Activated CD8-positive, alpha-beta memory T cell treated with anti-CD3 and anti-CD28 coated beads, Interleukin-2, amount 10 ng/mL, durations not matched to agents 7 days and 5 days (primary cell): ENCODE measurements around the gene TMEM163. TPM values are rescaled to one million over a fixed set of nuclear protein-coding genes. Genes with fewer than 3 reads are reported as not detected.

Experiments
- ATAC-seq: fragments of 150-1000 bp; cut with Tn5 transposase; one replicate; pipeline ENCODE4 v1.10.0; 2021; ENCODE audit warnings: moderate library complexity
- CTCF ChIA-PET: fragments of 350-600 bp; sonication (Branson Sonifier 250); formaldehyde crosslinking; loops from one replicate; lab custom pipeline; 2021; ENCODE audit warnings: antibody characterized with exemption; lab: Charles Lee
- DNase-seq: peaks from one replicate; pipeline ENCODE4 v3.0.0-alpha.2; 2020
- H3K27ac Mint-ChIP-seq: one replicate; pipeline ENCODE4 v1.8.0; 2021; ENCODE audit warnings: mild to moderate bottlenecking, mixed read lengths
- H3K27me3 Mint-ChIP-seq: one replicate; pipeline ENCODE4 v1.8.0; 2021; ENCODE audit warnings: mixed read lengths
- H3K36me3 Mint-ChIP-seq: one replicate; pipeline ENCODE4 v1.8.0; 2021; ENCODE audit warnings: mild to moderate bottlenecking, mixed read lengths
- H3K4me1 Mint-ChIP-seq: one replicate; pipeline ENCODE4 v1.8.0; 2021; ENCODE audit warnings: mixed read lengths
- H3K4me3 Mint-ChIP-seq: one replicate; pipeline ENCODE4 v1.8.0; 2021; ENCODE audit warnings: mild to moderate bottlenecking, moderate library complexity, mixed read lengths
- H3K9me3 Mint-ChIP-seq: one replicate; pipeline ENCODE4 v1.8.0; 2022; ENCODE audit warnings: low read depth, mixed read lengths
- total RNA-seq, 2 experiments: library from RNA; stranded (reverse); gene quantifications; one replicate each; pipeline ENCODE4 v1.2.3, GENCODE V29; 2021

Gene TMEM163
- total RNA-seq, 2 experiments from 2014 or later, result 2.1 to 2.3 TPM

DNA sequence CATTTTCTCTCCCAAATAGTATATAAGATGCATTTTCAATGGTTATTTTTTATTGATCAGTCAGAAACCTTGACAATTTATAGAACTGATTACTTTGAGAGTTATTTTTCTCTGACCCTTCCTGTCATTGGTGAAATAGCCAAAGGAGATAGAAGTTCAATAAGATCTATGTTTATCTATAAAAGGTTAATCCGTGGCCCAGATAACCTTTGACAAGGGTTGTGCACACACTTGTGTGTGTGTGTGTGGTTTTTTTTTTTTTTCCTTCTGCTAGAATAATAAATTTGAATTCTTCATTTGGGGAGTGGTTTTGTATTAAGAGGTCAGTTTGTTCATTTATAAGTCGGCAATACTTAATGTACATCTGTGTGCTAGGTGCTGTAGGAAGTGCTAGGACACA, 304.9 kb downstream of the TMEM163 start:
- no peak for ATAC-seq
- CTCF ChIA-PET, result interaction anchor here (4.2 kb wide), 1 partner anchor 295 kb away, joined by 109 read pairs; no protein-coding TSS in a partner anchor
- H3K4me1 Mint-ChIP-seq, result peaks cover 31% of the 10 kb centered on the region
- H3K27ac Mint-ChIP-seq, result no peak overlapping the region
- no peaks in the 10 kb centered on the region for H3K27me3 Mint-ChIP-seq
- no peak for DNase-seq
- H3K36me3 Mint-ChIP-seq, result no peaks in the 10 kb centered on the region
- no peaks in the 10 kb centered on the region for H3K9me3 Mint-ChIP-seq
- H3K4me3 Mint-ChIP-seq, result no peak overlapping the region

DNA sequence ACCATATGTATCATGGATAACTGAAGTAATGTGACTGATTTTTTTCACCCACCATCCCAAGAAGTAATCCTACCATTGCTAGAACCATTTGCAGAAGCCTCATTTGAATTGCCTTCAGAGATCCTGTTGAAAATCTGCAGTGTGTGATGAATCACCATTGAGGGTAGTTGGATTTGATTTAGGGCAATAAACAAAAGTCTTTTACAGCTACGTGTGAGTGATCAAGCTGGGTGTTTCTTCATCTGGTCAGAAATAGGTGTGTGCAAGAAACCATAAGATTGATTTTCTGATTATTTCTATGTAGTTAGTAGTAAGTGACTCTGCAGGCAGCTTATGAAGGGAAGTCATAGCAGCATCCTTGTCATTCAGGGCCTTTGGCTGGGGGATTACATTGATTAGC, 305.4 kb downstream of the TMEM163 start:
- ATAC-seq, result no peak

DNA sequence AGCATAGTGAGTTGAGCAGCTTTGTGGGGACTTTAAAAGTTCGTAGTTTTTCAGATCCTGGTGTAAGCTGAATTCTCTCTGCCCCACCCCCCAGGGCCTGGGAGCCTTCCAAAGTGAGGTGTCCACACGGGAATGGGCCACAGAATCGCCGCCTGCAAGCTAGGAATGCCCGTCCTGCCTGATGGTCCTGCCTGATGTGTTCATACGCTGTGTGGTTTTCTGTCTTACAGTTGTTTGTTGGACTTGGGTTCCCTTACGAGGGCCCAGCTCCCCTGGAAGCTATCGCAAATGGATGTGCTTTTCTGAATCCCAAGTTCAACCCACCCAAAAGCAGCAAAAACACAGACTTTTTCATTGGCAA, 306.2 kb downstream of the TMEM163 start:
- no peaks in the 10 kb centered on the region for H3K36me3 Mint-ChIP-seq
- H3K4me1 Mint-ChIP-seq, result peaks cover 40% of the 10 kb centered on the region
- ATAC-seq (no peak), DNase-seq (no peak)
- H3K27me3 Mint-ChIP-seq, result no peaks in the 10 kb centered on the region
- H3K9me3 Mint-ChIP-seq, result no peaks in the 10 kb centered on the region
- H3K27ac Mint-ChIP-seq, result no peak overlapping the region
- CTCF ChIA-PET, result interaction anchor here (0.6 to 4.2 kb wide), 40 partner anchors 8 to 528 kb away, joined by 3 to 109 read pairs (median 4); partner anchors contain the start of gene MGAT5
- no peak overlapping the region for H3K4me3 Mint-ChIP-seq

More for the DNA sequence above, 305.4 kb downstream of the TMEM163 start:
- no peak for DNase-seq
- Mint-ChIP-seq H3K4me1 (peaks cover 34% of the 10 kb centered on the region), H3K9me3 (no peaks in the 10 kb centered on the region), H3K27me3 (no peaks in the 10 kb centered on the region), H3K36me3 (no peaks in the 10 kb centered on the region), H3K27ac (no peak overlapping the region), H3K4me3 (no peak overlapping the region)
- CTCF ChIA-PET, result interaction anchor here (1.0 to 4.2 kb wide), 5 partner anchors 19 to 526 kb away, joined by 3 to 109 read pairs (median 28); no protein-coding TSS in a partner anchor

DNA sequence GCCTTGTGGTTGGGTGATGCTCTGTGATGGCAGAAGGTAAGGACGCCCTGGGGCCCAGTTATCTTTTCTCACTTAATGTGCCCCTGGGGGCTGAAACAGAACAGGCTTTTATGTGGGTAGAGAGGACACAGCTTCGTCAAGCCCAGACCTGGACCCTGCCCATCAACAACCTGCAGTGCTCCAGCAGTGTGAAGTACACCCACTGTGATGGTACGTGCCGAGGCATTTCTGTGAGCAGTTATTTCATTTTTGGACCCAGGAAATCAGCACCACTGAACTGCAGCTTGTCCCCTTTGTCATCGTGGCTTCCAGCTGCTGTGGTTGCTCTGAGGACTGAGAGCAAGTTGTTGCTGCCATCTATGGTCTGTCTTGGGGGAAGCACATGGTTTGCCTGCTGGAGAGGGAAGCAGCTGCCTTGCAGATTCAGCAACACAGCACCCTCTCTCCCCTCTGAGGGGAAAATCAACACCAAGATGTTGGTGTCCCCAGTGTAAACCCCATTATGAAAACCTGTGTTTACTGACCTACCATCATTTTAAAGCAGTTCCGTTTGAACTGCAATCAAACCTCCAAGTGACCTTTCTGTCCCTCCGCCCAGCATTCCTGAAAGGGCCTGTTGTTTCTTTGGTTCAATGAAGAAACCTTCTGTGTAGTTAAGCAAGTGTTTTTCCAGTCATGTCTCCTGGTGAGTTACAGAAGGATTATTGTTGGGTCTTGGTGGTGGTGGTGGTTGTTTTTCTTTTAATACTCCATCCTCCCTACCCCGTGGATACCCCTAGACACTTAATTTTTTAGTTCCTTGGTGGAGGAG, 306.8 kb downstream of the TMEM163 start:
- DNase-seq (peak; percentile 89), ATAC-seq (peak; percentile 99)
- Mint-ChIP-seq H3K27me3 (no peaks in the 10 kb centered on the region), H3K36me3 (no peaks in the 10 kb centered on the region), H3K9me3 (no peaks in the 10 kb centered on the region), H3K27ac (peak overlapping the region; percentile 13), H3K4me3 (no peak overlapping the region), H3K4me1 (peaks cover 42% of the 10 kb centered on the region)
- CTCF ChIA-PET, result interaction anchor here (0.6 to 4.2 kb wide), 45 partner anchors 9 to 528 kb away, joined by 3 to 109 read pairs (median 4); partner anchors contain the start of gene MGAT5

DNA sequence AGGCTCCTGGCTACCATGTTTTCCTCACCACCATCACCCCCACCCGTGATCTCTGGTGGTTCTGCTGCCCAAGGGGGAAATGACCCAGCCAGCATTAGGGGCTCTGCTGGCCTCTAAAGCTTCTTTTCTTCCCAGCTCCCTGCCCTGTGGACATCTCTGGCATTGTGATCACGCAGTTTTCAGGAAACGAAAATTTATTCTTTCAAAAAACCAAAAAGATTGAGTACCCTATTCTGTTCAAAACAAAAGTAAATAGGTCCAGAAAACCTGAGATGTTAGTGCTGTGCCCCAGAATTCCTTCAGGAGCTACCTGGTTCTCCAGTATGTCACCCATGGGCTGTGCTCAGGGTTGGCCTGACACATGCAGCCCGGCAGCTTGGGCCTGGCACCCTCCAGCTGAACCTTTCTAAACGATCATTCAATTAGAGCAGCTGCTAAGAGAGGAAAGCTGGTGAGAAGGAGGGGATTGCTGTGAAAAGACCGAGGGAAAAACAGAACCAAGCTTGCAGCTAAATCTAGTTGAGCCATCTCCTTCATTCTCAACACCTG, 307.4 kb downstream of the TMEM163 start:
- Mint-ChIP-seq H3K27ac (no peak overlapping the region), H3K4me1 (peaks cover 42% of the 10 kb centered on the region), H3K27me3 (no peaks in the 10 kb centered on the region), H3K9me3 (no peaks in the 10 kb centered on the region), H3K4me3 (no peak overlapping the region), H3K36me3 (peaks cover under 1% of the 10 kb centered on the region)
- ATAC-seq (no peak), DNase-seq (no peak)
- CTCF ChIA-PET, result interaction anchor here (0.6 to 4.2 kb wide), 42 partner anchors 8 to 527 kb away, joined by 3 to 109 read pairs (median 4); partner anchors contain the start of gene MGAT5

DNA sequence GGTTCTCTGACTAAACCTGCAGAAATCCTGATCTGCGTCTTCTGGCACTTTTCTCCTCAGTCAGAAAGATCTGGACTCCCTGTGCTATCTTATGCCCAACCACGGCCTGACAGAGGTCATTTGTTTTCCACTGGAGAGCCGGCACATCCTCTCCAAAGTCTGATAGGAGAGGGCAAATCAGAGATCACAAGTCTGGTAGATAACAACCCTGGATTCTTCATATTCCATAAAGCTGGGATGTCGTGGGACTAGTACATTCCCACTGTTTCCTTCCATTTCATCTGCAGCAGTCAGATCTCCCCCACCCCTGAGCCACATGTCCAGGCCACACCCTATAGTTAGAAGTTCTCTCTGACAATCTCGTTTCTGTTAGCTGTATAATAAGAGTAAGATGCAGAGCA, 308.0 kb downstream of the TMEM163 start:
- Mint-ChIP-seq H3K36me3 (peaks cover 2% of the 10 kb centered on the region), H3K4me3 (no peak overlapping the region), H3K9me3 (no peaks in the 10 kb centered on the region), H3K4me1 (peaks cover 42% of the 10 kb centered on the region), H3K27ac (no peak overlapping the region), H3K27me3 (no peaks in the 10 kb centered on the region)
- DNase-seq (no peak), ATAC-seq (no peak)
- CTCF ChIA-PET, result interaction anchor here (1.0 to 4.2 kb wide), 13 partner anchors 11 to 523 kb away, joined by 3 to 109 read pairs (median 6); no protein-coding TSS in a partner anchor

DNA sequence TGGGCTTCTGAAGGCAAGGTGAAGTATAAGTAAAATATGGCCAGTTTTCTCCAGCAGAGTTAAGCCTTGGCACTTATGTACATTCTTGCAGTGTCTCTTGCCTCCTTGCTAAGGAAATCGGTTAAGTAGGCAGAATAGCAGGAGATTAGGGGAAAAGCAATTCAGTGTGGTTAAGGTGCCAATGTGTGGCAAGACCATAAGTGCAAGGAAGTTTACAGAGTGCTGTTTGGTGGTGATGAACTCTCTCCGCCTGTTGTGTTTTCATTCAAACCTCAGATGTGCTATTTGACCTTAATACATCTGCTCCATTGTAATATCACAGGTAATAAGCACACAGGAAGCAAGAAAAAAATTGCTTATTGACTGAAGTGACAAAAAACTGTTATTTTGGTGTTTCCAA, 308.8 kb downstream of the TMEM163 start:
- CTCF ChIA-PET, result interaction anchor here (1.1 to 4.2 kb wide), 4 partner anchors 41 to 523 kb away, joined by 3 to 109 read pairs (median 17); no protein-coding TSS in a partner anchor
- Mint-ChIP-seq H3K9me3 (no peaks in the 10 kb centered on the region), H3K4me1 (peaks cover 42% of the 10 kb centered on the region), H3K36me3 (peaks cover 2% of the 10 kb centered on the region), H3K4me3 (no peak overlapping the region), H3K27me3 (no peaks in the 10 kb centered on the region), H3K27ac (no peak overlapping the region)
- no peak for DNase-seq
- no peak for ATAC-seq

DNA sequence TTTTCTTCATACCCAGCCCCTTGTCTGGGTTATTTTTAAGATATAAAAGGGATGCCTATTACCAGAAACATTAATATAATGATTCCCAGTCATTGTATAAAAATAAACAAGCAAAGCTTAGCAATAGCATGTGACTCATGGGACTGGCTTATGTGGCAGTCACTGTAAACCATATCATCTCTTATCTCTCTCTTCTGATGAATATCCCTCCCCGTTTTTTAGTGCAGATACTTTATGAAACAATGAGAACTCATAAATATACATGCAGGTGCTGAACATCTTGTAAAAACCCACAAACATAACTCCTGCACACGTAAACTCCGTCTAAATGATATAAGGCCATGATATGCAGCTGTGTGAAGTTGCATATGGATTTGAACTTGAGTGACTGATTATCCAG, 310.0 kb downstream of the TMEM163 start:
- Mint-ChIP-seq H3K36me3 (peaks cover 6% of the 10 kb centered on the region), H3K9me3 (no peaks in the 10 kb centered on the region), H3K4me1 (peaks cover 42% of the 10 kb centered on the region), H3K27ac (no peak overlapping the region), H3K27me3 (no peaks in the 10 kb centered on the region), H3K4me3 (no peak overlapping the region)
- DNase-seq (no peak), ATAC-seq (no peak)
- CTCF ChIA-PET, result no interaction called here

DNA sequence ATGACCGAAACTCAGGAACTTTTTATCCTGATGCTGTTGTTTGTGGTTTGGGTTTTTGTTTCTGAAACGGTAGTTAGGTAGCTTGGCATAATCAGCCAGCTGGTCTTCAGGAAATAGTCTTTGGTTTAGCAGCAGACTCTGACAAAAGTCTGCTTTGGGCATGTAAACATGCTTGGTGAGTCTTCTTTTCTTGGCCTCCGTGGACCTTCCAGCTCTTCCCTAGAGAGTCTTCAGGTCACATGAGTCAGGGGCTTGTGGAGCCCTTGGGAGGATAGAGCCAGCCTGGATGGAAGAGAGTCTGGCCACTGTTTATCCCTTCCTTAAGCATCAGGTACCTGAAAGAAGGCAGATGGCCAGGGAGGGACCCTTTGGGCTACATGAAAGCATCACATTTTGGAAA, 310.4 kb downstream of the TMEM163 start:
- DNase-seq, result no peak
- H3K4me1 Mint-ChIP-seq, result peaks cover 42% of the 10 kb centered on the region
- peaks cover 6% of the 10 kb centered on the region for H3K36me3 Mint-ChIP-seq
- no peaks in the 10 kb centered on the region for H3K9me3 Mint-ChIP-seq
- no peak for ATAC-seq
- no peak overlapping the region for H3K4me3 Mint-ChIP-seq
- H3K27ac Mint-ChIP-seq, result no peak overlapping the region
- CTCF ChIA-PET, result interaction anchor here (0.7 kb wide), 1 partner anchor 292 kb away, joined by 3 read pairs; no protein-coding TSS in a partner anchor
- no peaks in the 10 kb centered on the region for H3K27me3 Mint-ChIP-seq

DNA sequence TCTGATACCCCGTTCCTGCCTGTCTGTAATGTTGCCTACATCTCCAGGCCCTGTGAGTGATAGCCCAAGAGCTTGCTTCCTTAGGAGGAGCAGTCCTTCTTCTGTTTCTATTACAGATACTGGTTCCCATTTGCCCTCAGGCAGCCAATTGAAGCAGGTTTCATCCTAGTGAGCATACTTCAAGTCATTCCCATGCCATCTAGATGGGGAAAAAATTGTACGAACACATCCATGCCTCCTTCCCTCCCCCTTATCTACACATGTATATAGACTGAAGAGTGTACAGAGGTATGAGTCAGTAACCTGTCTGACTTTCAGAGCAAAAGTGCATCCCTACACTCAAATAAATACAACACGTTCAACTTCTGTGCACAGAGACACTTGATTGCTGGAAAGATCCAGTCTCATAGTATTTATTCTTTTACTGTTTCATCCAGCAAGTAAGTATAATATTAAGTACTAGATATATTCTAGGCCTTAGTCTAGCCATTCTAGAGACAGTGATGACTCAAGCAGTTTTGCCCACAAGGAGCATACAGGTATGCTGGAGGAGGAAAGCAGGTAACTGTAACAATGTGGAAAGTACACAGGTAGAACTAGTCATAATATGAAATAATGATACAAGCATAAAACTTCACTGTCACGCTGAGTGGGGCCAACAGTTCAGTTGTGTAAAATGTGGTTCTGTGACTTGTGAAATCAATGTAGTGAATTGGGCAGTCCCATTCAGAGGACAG, 311.5 kb downstream of the TMEM163 start:
- H3K4me3 Mint-ChIP-seq, result no peak overlapping the region
- ATAC-seq, result no peak
- no peaks in the 10 kb centered on the region for H3K27me3 Mint-ChIP-seq
- peaks cover 41% of the 10 kb centered on the region for H3K4me1 Mint-ChIP-seq
- H3K27ac Mint-ChIP-seq, result no peak overlapping the region
- no peaks in the 10 kb centered on the region for H3K9me3 Mint-ChIP-seq
- no peak for DNase-seq
- CTCF ChIA-PET, result interaction anchor here (1.3 to 1.5 kb wide), 2 partner anchors 12 to 289 kb away, joined by 3 to 5 read pairs; no protein-coding TSS in a partner anchor
- H3K36me3 Mint-ChIP-seq, result peaks cover 6% of the 10 kb centered on the region

DNA sequence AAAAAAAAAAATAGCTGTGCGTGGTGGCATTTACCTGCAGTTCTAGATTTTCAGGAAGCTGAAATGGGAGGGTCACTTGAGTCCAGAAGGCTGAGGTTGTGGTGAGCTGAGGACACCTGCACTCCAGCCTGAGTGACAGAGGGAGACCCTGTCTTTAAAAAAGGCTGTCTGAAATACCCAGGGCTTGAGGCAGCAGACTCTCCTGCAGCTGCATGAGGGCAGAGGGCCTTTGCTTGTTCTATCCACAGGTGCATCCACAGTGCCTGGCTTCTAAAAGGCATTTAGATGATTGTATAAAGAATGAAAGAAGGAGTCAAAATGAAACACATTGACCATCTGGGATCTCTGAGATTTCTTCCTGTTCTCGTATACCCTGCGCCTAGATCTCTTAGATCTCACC, 312.1 kb downstream of the TMEM163 start:
- DNase-seq (no peak), ATAC-seq (no peak)
- CTCF ChIA-PET, result interaction anchor here (1.3 to 1.5 kb wide), 2 partner anchors 11 to 288 kb away, joined by 3 to 5 read pairs; no protein-coding TSS in a partner anchor
- H3K4me3 Mint-ChIP-seq, result no peak overlapping the region
- H3K27ac Mint-ChIP-seq, result no peak overlapping the region
- H3K36me3 Mint-ChIP-seq, result peaks cover 6% of the 10 kb centered on the region
- peaks cover 35% of the 10 kb centered on the region for H3K4me1 Mint-ChIP-seq
- no peaks in the 10 kb centered on the region for H3K9me3 Mint-ChIP-seq
- no peaks in the 10 kb centered on the region for H3K27me3 Mint-ChIP-seq

DNA sequence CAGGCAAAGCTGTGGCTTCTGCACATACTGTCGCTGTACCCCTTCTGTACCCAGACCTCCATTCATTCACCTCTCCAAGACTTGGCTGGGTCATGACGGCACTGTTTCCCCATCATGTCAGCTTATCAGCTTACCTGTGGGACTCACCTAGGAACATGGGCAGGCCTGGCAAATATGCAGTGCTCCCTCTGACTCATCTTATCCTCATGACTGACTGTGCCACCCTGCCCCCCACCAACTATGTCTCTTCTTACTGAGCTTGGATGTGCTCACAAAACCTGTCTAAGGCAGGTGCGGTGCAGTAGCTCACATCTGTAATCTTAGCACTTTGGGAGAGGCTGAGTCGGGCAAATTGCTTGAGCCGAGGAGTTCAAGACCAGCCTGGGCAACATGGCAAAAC, 312.5 kb downstream of the TMEM163 start:
- H3K36me3 Mint-ChIP-seq, result peaks cover 6% of the 10 kb centered on the region
- CTCF ChIA-PET, result interaction anchor here (1.3 to 1.5 kb wide), 2 partner anchors 11 to 288 kb away, joined by 3 to 5 read pairs; no protein-coding TSS in a partner anchor
- ATAC-seq (no peak), DNase-seq (no peak)
- no peak overlapping the region for H3K27ac Mint-ChIP-seq
- peaks cover 33% of the 10 kb centered on the region for H3K4me1 Mint-ChIP-seq
- H3K27me3 Mint-ChIP-seq, result no peaks in the 10 kb centered on the region
- no peaks in the 10 kb centered on the region for H3K9me3 Mint-ChIP-seq
- H3K4me3 Mint-ChIP-seq, result no peak overlapping the region
